ENCODE measurements around the gene ADGRF1.

DNA sequence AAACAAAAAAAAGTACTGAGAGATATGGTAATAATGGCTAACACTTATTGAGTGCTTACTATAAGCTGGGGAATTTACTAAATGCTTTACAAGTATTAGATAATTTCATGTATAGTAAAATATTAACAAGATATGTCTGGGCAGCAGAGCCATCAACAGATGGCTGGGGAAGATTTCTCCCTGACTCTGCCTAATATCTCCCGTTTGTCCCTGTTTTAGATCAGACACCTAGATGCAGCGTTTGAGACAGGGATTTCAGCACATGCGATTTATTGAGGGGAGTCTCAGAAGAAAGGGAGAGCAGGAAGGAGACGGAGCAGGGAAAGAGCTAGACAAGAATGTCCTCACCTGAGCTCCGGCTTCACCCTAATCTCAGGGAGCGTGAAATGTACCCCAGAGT, 36.9 kb upstream of the ADGRF1 start:
- TF ChIP-seq, protein P1, sequence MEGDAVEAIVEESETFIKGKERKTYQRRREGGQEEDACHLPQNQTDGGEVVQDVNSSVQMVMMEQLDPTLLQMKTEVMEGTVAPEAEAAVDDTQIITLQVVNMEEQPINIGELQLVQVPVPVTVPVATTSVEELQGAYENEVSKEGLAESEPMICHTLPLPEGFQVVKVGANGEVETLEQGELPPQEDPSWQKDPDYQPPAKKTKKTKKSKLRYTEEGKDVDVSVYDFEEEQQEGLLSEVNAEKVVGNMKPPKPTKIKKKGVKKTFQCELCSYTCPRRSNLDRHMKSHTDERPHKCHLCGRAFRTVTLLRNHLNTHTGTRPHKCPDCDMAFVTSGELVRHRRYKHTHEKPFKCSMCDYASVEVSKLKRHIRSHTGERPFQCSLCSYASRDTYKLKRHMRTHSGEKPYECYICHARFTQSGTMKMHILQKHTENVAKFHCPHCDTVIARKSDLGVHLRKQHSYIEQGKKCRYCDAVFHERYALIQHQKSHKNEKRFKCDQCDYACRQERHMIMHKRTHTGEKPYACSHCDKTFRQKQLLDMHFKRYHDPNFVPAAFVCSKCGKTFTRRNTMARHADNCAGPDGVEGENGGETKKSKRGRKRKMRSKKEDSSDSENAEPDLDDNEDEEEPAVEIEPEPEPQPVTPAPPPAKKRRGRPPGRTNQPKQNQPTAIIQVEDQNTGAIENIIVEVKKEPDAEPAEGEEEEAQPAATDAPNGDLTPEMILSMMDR (IDR thresholded peaks at IDR 0.05; ENCODE audit: low read depth, low read length) = no peak
- TF ChIP-seq MYC (IDR thresholded peaks at IDR 0.05; ENCODE audit: low read depth, low read length) = no peak
- TF ChIP-seq, protein P2, sequence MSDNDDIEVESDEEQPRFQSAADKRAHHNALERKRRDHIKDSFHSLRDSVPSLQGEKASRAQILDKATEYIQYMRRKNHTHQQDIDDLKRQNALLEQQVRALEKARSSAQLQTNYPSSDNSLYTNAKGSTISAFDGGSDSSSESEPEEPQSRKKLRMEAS (IDR thresholded peaks at IDR 0.05; ENCODE audit: low read depth, low read length) = no peak
- TF ChIP-seq POLR2A (IDR thresholded peaks at IDR 0.05; ENCODE audit: extremely low read depth, insufficient read length) = no peak

Measured in NB4 (cell line).